Measurements from ENCODE around the gene GNB1L. TPM values are rescaled to one million over a fixed set of nuclear protein-coding genes. Genes with fewer than 3 reads are reported as not detected.
A peak's percentile ranks its signal among the peaks of the same experiment; 100 is the strongest.

The GNB1L gene
- total RNA-seq, 4 donors from 2014 or later, result 4.3 to 7.6 (median 6.1) TPM

DNA sequence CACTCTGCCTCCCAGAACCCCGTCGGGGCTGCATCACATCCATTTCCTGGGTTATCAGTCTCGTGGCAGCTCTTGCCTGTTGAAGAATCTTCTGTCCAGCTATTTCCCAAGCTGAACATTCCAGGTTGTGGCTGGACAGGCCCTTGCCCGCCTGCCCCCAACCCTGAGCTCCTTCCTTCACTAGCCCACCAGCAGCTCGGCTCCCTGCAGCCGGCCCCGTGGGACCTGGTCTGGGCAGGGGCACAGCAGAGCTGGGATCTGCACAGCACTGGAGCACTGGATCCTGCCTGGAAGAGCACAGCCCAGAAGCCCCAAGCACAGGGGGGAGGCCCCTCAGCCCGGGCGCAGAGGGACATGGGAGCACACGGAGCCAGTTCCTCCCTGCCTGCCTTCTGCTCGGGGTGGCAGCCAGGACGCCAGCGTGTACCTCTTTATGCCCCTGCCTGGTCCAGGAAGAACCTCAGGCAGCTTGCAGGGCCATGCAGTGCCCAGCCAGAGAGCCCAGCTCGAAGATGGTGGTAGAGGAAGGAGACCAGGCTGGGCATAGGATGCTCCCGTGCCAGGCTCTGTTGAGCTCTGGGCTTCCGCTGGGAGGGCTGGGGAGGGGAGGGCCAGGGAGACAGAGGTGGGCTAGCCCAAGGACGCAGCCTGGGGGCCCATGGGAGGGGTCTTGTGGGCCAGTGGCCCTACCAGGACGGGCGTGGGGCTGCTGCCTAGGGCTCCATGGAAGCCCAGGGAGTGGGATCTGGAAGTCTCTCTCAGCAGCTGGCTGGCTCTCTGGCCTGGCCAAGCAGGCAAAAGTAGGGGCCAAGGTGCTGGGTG is 16.6 kb upstream of the GNB1L start:
- TF ChIP-seq, protein P1, sequence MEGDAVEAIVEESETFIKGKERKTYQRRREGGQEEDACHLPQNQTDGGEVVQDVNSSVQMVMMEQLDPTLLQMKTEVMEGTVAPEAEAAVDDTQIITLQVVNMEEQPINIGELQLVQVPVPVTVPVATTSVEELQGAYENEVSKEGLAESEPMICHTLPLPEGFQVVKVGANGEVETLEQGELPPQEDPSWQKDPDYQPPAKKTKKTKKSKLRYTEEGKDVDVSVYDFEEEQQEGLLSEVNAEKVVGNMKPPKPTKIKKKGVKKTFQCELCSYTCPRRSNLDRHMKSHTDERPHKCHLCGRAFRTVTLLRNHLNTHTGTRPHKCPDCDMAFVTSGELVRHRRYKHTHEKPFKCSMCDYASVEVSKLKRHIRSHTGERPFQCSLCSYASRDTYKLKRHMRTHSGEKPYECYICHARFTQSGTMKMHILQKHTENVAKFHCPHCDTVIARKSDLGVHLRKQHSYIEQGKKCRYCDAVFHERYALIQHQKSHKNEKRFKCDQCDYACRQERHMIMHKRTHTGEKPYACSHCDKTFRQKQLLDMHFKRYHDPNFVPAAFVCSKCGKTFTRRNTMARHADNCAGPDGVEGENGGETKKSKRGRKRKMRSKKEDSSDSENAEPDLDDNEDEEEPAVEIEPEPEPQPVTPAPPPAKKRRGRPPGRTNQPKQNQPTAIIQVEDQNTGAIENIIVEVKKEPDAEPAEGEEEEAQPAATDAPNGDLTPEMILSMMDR (IDR thresholded peaks at IDR 0.05), result no peak
- ATAC-seq (ENCODE audit: low FRiP score), result no peak
- DNase-seq (ENCODE audit: low spot score), result peak; percentile 1

DNA sequence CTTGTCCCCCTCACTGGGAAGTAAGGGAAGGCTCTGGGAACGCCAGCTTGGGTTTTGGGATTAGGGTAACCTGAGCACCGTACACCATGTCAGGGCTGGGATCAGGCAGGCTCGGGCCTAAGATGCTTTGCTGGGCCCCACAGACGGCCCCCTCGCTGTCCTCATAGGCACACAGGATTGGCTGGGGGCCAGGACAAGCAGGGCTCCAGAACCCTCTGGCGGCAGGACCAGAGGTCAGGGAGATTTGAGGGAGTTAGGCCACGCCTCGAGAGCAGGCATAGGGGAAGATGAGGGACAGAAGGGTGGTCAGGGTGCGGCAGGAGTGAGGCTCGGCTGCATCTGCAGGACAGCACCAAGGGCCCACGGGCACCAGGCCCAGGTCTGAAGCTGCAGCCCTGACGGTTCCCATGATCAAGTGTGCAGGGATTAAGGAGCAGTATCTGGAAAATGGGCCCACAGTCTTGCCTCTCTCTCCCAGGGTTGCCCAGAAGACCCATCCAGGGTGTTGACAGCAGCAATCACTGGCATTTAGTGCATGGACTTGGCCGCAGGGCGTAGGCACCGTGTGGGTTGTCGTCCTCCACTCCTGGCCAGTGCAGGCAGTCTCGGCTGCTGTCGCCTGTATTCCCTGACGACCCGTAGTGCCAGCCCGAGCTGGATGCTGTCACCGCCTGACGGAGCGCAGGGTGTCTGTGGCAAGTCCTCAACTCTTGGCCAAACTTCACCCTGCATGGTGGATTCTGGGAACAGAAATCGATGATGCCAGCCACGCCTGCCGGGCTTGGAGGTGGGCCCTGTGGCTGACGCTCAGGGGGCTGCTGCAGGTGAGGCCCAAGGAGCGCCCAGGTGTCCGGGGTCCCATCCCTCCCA is 15.7 kb upstream of the GNB1L start:
- DNase-seq (ENCODE audit: low spot score), result peak; percentile 16
- TF ChIP-seq, protein P1 (IDR thresholded peaks at IDR 0.05), result no peak
- ATAC-seq (ENCODE audit: low FRiP score), result no peak

DNA sequence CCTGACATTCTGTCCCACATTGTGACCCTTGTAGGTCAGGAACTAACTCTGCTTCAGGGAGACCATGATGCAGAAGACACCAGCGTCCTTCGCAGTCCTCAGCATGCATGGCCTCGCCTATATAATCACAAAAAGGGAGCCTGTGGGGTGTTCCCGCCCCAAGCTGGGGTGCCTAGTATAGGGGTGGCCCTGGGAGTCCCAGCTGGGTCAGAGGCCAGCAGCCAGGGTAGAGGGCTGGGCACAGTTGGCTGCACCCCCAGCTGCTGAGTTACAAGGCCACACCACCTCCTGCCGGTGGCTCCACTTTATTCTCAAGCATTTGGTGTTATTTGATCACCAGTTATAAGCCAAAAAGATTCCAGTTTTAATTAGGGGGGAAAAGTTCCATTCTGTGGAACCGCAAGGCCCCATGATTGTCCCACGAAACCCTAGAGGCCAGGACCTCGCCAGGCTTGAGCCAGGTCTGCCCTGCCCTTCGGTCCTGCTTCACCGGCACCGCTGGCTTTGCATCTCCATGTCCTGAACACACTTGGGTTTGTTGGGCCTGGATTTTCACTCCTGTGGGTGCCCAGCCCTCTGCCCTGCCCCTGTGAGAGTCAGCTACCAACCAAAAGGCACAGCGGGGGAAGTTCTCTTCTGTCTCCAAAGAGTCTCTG is 15.0 kb upstream of the GNB1L start:
- DNase-seq (ENCODE audit: low spot score) (no peak), ATAC-seq (ENCODE audit: low FRiP score) (no peak)
- TF ChIP-seq, protein P1 (IDR thresholded peaks at IDR 0.05), result no peak

DNA sequence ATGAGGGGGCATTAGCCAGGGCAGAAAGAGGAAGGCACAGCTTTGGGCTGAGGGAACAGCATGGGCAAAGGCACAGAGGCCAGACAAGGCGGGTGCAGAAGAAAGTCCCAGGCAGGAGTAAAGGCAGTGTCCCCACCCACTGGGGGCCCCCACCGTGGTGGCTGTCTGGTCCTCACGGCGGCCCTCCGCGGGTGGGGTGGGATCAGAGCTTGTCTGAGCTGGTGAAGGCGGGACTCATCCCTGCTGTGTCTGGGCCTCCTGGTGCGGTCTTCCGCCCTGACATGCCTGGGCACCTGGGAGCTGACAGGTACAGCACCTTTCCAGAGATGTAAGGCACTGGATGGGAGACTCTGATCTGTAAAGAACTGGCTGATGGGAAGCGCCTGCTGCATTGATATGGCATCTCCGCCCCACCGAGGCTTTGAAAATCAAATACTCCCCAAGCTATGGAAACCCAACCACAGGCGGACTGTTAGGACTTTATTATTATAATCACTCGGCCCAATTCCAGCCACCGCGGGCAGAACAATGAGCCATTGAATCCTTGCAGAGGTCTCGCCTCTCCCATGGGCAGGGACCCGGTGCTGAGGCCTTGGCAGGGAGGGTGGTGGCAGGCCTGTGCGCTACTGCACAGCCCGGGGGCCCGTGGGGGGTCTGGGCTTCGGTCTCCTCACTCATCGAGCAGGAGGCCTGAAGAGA is 14.2 kb upstream of the GNB1L start:
- ATAC-seq (ENCODE audit: low FRiP score), result no peak
- TF ChIP-seq, protein P1 (IDR thresholded peaks at IDR 0.05), result no peak
- DNase-seq (ENCODE audit: low spot score), result peak; percentile 14

DNA sequence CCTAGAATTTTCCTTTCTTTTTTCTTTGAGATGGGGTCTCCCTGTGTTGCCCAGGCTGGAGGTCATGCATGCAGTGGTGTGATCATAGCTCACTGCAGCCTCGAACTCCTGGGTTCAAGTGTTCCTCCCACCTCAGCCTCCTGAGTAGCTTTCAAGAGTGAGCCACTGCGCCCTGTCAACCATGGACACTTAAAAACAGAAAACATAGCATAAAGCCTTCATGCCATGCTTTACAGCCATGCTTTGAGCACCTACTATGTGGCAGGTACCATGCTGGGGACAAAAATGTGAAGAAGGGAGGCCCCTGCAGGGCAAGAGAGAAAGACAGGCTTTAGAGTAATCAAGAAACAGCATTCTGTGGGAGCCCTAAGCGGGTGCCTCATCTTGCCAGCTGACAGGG is 13.7 kb upstream of the GNB1L start:
- DNase-seq (ENCODE audit: low spot score) (peak; percentile 13), ATAC-seq (ENCODE audit: low FRiP score) (no peak)
- TF ChIP-seq, protein P1 (IDR thresholded peaks at IDR 0.05), result no peak

DNA sequence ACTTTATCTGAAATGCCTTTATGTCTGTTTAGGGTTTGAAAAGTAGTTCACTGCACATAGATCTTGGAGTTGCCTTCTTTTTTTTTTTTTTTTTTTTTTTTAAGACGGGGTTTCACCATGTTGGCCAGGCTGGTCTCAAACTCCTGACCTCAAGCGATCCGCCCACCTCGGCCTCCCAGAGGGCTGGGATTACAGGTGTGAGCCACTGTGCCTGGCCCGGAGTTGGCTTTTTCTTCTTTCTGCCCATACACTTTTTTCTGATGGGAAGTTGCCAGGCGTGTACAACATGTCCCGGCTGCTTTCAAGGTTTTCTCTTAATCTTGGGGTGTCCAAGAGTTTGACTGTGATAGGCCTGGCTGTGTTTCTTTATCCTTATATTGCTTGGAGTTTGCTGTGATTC is 12.9 kb upstream of the GNB1L start:
- TF ChIP-seq, protein P1 (IDR thresholded peaks at IDR 0.05), result no peak

More for the DNA sequence above, 12.9 kb upstream of the GNB1L start:
- no peak for DNase-seq (ENCODE audit: low spot score)
- ATAC-seq (ENCODE audit: low FRiP score), result no peak
